HepG2 (cell line): ENCODE data around the gene MPV17L2. TPM values are rescaled to one million over a fixed set of nuclear protein-coding genes. Genes with fewer than 3 reads are reported as not detected.

ENCODE experiments used
- ASH2L ChIP-seq: fragments of 300-600, 200-600 bp; sonication (generic); IDR thresholded peaks from 2 replicates; pipeline ENCODE4 v1.7.0; 2017; ENCODE audit warnings: low read depth, mild to moderate bottlenecking, moderate library complexity, mixed read lengths, low read length; ENCODE audit not compliant: insufficient read length
- CHD4 ChIP-seq: fragments of 200-600 bp; sonication (generic); IDR thresholded peaks from 2 replicates; pipeline ENCODE4 v1.7.0; 2017; ENCODE audit warnings: mild to moderate bottlenecking, low read length, borderline replicate concordance
- ELF3 ChIP-seq: IDR thresholded peaks from 2 replicates; pipeline ENCODE4 v1.6.1; 2016; ENCODE audit warnings: missing genetic modification reagents, missing compliant biosample characterization
- MAZ ChIP-seq, 2 experiments: sonication (generic) in 1 of 2; formaldehyde crosslinking in 1 of 2; IDR thresholded peaks; 2 replicates each; pipeline versions ENCODE4 v1.5.0 to v1.6.1; 2012 to 2020; ENCODE audit warnings: low read depth in 2 of 2, mild to moderate bottlenecking in 2 of 2, borderline replicate concordance in 1 of 2, improper control_type of control experiment in 1 of 2, low read length in 1 of 2, missing genetic modification reagents in 1 of 2, moderate library complexity in 1 of 2
- MEIS2 ChIP-seq: sonication (generic); formaldehyde crosslinking; IDR thresholded peaks from 2 replicates; pipeline ENCODE4 v1.9.0; 2021; ENCODE audit warnings: mild to moderate bottlenecking, missing genetic modification reagents
- MIER2 ChIP-seq: IDR thresholded peaks from 2 replicates; pipeline ENCODE4 v1.6.1; 2016; ENCODE audit warnings: missing biosample characterization, missing genetic modification reagents
- NCOR1 ChIP-seq: fragments of 200-600 bp; sonication (generic); IDR thresholded peaks from 2 replicates; pipeline ENCODE4 v1.7.0; 2017; ENCODE audit warnings: antibody characterized with exemption, low read length, borderline replicate concordance
- PCBP1 ChIP-seq: fragments of 200-400 bp; formaldehyde crosslinking; IDR thresholded peaks from 2 replicates; pipeline ENCODE4 v1.6.1; 2017; ENCODE audit warnings: mild to moderate bottlenecking, low read depth, low read length, borderline replicate concordance
- PHF21A ChIP-seq: sonication (generic); formaldehyde crosslinking; IDR thresholded peaks from 2 replicates; pipeline ENCODE4 v1.5.0; 2020; ENCODE audit warnings: mild to moderate bottlenecking, missing genetic modification reagents
- POLR2A ChIP-seq, 2 experiments: IDR thresholded peaks; 2 replicates each; pipeline ENCODE4 v1.6.1; 2011; ENCODE audit warnings: low read depth in 2 of 2, low read length in 2 of 2, mild to moderate bottlenecking in 1 of 2, moderate library complexity in 1 of 2; ENCODE audit not compliant: insufficient read depth in 1 of 2
- TAF15 ChIP-seq: fragments of 200-400 bp; formaldehyde crosslinking; IDR thresholded peaks from one replicate; pipeline ENCODE4 v1.6.1; 2018; ENCODE audit warnings: mild to moderate bottlenecking, low read depth, low read length; ENCODE audit not compliant: poor library complexity, severe bottlenecking
- ZNF337 ChIP-seq: sonication (generic); formaldehyde crosslinking; IDR thresholded peaks from 2 replicates; pipeline ENCODE4 v1.5.1; 2020; ENCODE audit warnings: missing genetic modification reagents, low read depth, mild to moderate bottlenecking, borderline replicate concordance
- ZNF556 ChIP-seq: sonication (generic); formaldehyde crosslinking; IDR thresholded peaks from 2 replicates; pipeline ENCODE4 v1.4.0; 2020; ENCODE audit warnings: mild to moderate bottlenecking, missing genetic modification reagents, borderline replicate concordance
- polyA plus RNA-seq, 8 experiments: library from polyadenylated mRNA; depleted of rRNA in 3 of 8; stranded (reverse) in 7 of 8; unstranded in 1 of 8; fragments of >200 nt; fragmentation: Illumina TruSeq in 4 of 8; extraction: Trizol in 4 of 8; gene quantifications; 2 replicates each; pipeline versions ENCODE4 v1.2.1 to v1.2.3, GENCODE V29; 2011 to 2016; ENCODE audit warnings: low read depth in 4 of 8, missing spikeins in 1 of 8, mixed read lengths in 1 of 8; ENCODE audit not compliant: insufficient read depth in 1 of 8
- total RNA-seq, 5 experiments: library from RNA; depleted of rRNA; stranded (reverse); fragments of >200 nt; fragmentation: Illumina TruSeq; extraction: Trizol; gene quantifications; 2 replicates each; pipeline ENCODE4 v1.2.3, GENCODE V29; 2016; ENCODE audit warnings: low read depth in 1 of 5
- TF ChIP-seq, protein P1 (sequence below): sonication (generic); formaldehyde crosslinking; IDR thresholded peaks from 2 replicates; pipeline ENCODE4 v1.8.1; 2023; ENCODE audit warnings: mild to moderate bottlenecking, missing genetic modification reagents
- TF ChIP-seq, protein P2 (sequence below): sonication (generic); formaldehyde crosslinking; IDR thresholded peaks from 2 replicates; pipeline ENCODE4 v1.5.1; 2020; ENCODE audit warnings: missing genetic modification reagents, mild to moderate bottlenecking, borderline replicate concordance
- TF ChIP-seq, protein P3 (sequence below): sonication (generic); formaldehyde crosslinking; IDR thresholded peaks from 2 replicates; pipeline ENCODE4 v1.4.0; 2020; ENCODE audit warnings: missing genetic modification reagents, mild to moderate bottlenecking, borderline replicate concordance
- TF ChIP-seq, protein P4 (sequence below): sonication (generic); formaldehyde crosslinking; IDR thresholded peaks from 2 replicates; pipeline ENCODE4 v1.9.0; 2021; ENCODE audit warnings: missing genetic modification reagents, borderline replicate concordance

The MPV17L2 gene
- total and polyA plus RNA-seq, 2 of the 13 experiments (the other 11 are each of a cell fraction or from before 2014, with no cell fraction given) = 13.6 to 16.7 TPM

DNA sequence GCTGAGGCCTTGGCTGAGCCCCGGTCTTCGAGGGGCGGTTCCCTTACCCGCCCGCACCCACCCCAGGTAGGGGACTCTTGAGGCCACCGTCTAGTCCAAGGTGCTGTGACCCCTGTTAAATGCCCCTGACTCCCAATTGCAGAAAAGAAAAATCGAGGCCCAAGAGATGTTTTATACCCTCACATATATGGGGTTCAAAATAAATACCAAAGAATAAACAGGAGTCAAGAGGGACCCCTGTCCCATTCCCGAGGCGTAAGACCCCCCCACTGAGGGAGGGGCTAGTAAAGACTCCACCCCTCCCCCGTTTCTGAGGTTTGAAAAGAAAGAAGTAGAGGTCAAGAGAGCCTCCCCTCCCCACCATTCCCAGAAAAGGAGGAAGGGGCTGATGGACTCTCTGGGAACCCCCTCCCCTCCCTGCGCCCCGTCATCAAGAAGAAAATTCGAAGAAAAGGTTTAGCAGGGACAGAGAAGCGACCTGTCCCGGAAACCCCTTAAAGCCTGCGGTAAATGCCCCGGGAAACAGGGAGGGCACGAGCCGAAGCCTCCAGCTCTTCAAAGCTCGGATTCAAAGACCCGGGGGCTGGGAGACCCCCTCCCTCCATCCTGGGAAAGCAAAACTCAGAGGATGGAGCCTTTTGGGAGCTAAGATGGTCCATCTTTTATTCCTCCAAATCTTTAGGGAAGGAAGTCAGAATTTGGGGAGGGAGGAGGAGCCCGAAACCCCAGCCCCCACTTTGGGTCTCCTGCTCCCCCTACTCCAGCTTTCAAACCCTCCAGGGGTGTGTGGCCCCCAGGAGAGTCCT is 11.6 kb downstream of the MPV17L2 start (continued):
- TF ChIP-seq, protein P1, sequence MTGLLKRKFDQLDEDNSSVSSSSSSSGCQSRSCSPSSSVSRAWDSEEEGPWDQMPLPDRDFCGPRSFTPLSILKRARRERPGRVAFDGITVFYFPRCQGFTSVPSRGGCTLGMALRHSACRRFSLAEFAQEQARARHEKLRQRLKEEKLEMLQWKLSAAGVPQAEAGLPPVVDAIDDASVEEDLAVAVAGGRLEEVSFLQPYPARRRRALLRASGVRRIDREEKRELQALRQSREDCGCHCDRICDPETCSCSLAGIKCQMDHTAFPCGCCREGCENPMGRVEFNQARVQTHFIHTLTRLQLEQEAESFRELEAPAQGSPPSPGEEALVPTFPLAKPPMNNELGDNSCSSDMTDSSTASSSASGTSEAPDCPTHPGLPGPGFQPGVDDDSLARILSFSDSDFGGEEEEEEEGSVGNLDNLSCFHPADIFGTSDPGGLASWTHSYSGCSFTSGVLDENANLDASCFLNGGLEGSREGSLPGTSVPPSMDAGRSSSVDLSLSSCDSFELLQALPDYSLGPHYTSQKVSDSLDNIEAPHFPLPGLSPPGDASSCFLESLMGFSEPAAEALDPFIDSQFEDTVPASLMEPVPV (CRISPR knock-in tag) = 0 out of 2 replicates have a peak, but pooled peaks have one; percentile 55
- TF ChIP-seq, protein P2, sequence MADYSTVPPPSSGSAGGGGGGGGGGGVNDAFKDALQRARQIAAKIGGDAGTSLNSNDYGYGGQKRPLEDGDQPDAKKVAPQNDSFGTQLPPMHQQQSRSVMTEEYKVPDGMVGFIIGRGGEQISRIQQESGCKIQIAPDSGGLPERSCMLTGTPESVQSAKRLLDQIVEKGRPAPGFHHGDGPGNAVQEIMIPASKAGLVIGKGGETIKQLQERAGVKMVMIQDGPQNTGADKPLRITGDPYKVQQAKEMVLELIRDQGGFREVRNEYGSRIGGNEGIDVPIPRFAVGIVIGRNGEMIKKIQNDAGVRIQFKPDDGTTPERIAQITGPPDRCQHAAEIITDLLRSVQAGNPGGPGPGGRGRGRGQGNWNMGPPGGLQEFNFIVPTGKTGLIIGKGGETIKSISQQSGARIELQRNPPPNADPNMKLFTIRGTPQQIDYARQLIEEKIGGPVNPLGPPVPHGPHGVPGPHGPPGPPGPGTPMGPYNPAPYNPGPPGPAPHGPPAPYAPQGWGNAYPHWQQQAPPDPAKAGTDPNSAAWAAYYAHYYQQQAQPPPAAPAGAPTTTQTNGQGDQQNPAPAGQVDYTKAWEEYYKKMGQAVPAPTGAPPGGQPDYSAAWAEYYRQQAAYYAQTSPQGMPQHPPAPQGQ (CRISPR knock-in tag) = no peak
- TF ChIP-seq ZNF556 (CRISPR knock-in tag) (no peak), CHD4 (no peak), NCOR1 (peak; percentile 18; the same call in 1 of the 2 replicates), PHF21A (CRISPR knock-in tag) (peak; percentile 8; the same call in 1 of the 2 replicates), MIER2 (CRISPR knock-in tag) (no peak), TAF15 (no peak), POLR2A (IDR thresholded peaks at IDR 0.05; ENCODE audit: insufficient read depth in 1 of 2, low read depth in 2 of 2, low read length in 2 of 2) (peak in 1 of 2 experiments; percentile 32; a peak in 1 of 4 replicates), ZNF337 (no peak; the same call in 1 of the 2 replicates), ASH2L (peak; percentile 72), PCBP1 (no peak), MAZ (IDR thresholded peaks at IDR 0.05; ENCODE audit: borderline replicate concordance, low read depth, low read length) (no peak), MAZ (CRISPR knock-in tag; IDR thresholded peaks at IDR 0.05; ENCODE audit: low read depth) (no peak), ELF3 (CRISPR knock-in tag) (0 out of 2 replicates have a peak, but pooled peaks have one; percentile 9), MEIS2 (CRISPR knock-in tag) (0 out of 2 replicates have a peak, but pooled peaks have one; percentile 1)
- TF ChIP-seq, protein P3, sequence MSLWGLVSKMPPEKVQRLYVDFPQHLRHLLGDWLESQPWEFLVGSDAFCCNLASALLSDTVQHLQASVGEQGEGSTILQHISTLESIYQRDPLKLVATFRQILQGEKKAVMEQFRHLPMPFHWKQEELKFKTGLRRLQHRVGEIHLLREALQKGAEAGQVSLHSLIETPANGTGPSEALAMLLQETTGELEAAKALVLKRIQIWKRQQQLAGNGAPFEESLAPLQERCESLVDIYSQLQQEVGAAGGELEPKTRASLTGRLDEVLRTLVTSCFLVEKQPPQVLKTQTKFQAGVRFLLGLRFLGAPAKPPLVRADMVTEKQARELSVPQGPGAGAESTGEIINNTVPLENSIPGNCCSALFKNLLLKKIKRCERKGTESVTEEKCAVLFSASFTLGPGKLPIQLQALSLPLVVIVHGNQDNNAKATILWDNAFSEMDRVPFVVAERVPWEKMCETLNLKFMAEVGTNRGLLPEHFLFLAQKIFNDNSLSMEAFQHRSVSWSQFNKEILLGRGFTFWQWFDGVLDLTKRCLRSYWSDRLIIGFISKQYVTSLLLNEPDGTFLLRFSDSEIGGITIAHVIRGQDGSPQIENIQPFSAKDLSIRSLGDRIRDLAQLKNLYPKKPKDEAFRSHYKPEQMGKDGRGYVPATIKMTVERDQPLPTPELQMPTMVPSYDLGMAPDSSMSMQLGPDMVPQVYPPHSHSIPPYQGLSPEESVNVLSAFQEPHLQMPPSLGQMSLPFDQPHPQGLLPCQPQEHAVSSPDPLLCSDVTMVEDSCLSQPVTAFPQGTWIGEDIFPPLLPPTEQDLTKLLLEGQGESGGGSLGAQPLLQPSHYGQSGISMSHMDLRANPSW (CRISPR knock-in tag) = no peak
- TF ChIP-seq, protein P4, sequence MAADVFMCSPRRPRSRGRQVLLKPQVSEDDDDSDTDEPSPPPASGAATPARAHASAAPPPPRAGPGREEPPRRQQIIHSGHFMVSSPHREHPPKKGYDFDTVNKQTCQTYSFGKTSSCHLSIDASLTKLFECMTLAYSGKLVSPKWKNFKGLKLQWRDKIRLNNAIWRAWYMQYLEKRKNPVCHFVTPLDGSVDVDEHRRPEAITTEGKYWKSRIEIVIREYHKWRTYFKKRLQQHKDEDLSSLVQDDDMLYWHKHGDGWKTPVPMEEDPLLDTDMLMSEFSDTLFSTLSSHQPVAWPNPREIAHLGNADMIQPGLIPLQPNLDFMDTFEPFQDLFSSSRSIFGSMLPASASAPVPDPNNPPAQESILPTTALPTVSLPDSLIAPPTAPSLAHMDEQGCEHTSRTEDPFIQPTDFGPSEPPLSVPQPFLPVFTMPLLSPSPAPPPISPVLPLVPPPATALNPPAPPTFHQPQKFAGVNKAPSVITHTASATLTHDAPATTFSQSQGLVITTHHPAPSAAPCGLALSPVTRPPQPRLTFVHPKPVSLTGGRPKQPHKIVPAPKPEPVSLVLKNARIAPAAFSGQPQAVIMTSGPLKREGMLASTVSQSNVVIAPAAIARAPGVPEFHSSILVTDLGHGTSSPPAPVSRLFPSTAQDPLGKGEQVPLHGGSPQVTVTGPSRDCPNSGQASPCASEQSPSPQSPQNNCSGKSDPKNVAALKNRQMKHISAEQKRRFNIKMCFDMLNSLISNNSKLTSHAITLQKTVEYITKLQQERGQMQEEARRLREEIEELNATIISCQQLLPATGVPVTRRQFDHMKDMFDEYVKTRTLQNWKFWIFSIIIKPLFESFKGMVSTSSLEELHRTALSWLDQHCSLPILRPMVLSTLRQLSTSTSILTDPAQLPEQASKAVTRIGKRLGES (CRISPR knock-in tag) = no peak
